Endothelial cell of umbilical vein (primary cell): ENCODE measurements around the gene MEGF11. TPM values are rescaled to one million over a fixed set of nuclear protein-coding genes. Genes with fewer than 3 reads are reported as not detected.

ENCODE experiments used
- BruUV-seq: library from RNA; stranded (reverse); fragments of 400-500 nt; replicated peaks from 2 replicates; lab custom pipeline; 2021; lab: Mats Ljungman, UMichigan
- CTCF ChIA-PET: fragments of 300-600, 350-600 bp; sonication (Branson Sonifier 250); formaldehyde crosslinking; loops from one replicate; lab custom pipeline; 2021; ENCODE audit warnings: antibody characterized with exemption, inconsistent platforms; lab: Charles Lee
- POLR2A ChIA-PET: fragments of 300-600, 350-600 bp; sonication (Branson Sonifier 250); formaldehyde crosslinking; loops from one replicate; lab custom pipeline; 2021; ENCODE audit warnings: antibody characterized with exemption, inconsistent platforms; lab: Charles Lee
- DNase-seq: peaks from one replicate; pipeline ENCODE4 v3.0.0-alpha.2; 2011; ENCODE audit warnings: low read depth, low spot score
- FAIRE-seq: peaks from 2 replicates; lab custom pipeline; 2011; peaks lifted over from hg19 to GRCh38; lab: Jason Lieb, UNC
- H2AFZ ChIP-seq: 2 replicates; pipeline ENCODE4 v1.6.0; 2012; ENCODE audit warnings: low read depth, low read length, control low read depth, inconsistent platforms
- H3K27ac ChIP-seq: 2 replicates; pipeline ENCODE4 v1.5.1; 2011; ENCODE audit warnings: low read depth, mild to moderate bottlenecking, control low read depth, low read length, moderate library complexity; ENCODE audit not compliant: insufficient read depth
- H3K27me3 ChIP-seq, 2 experiments: 2 replicates each; pipeline versions ENCODE4 v1.6.0 to v1.6.1; 2011; ENCODE audit warnings: low read length in 2 of 2, mixed read lengths in 1 of 2; ENCODE audit not compliant: control insufficient read depth in 2 of 2, insufficient read depth in 2 of 2
- H3K36me3 ChIP-seq, 2 experiments: 2 replicates in 1 of 2; 3 replicates in 1 of 2; pipeline ENCODE4 v1.5.1; 2011; ENCODE audit warnings: low read length in 2 of 2, mild to moderate bottlenecking in 1 of 2, moderate library complexity in 1 of 2; ENCODE audit not compliant: control insufficient read depth in 2 of 2, insufficient read depth in 2 of 2; ENCODE audit errors: extremely low read depth in 1 of 2
- H3K4me1 ChIP-seq: 3 replicates; pipeline ENCODE4 v1.5.1; 2011; ENCODE audit warnings: mild to moderate bottlenecking, low read length; ENCODE audit not compliant: control insufficient read depth, insufficient read depth; ENCODE audit errors: extremely low read depth
- H3K4me2 ChIP-seq: 2 replicates; pipeline ENCODE4 v1.6.1; 2011; ENCODE audit warnings: low read length, control low read depth, mixed read lengths; ENCODE audit not compliant: insufficient read depth
- H3K4me3 ChIP-seq, 3 experiments: fragments of 200-600 bp in 1 of 3; sonication (generic), shearing (Covaris generic) in 1 of 3; replicated peaks in 1 of 3; 2 replicates each; pipeline ENCODE4 v1.5.1; 2011 to 2016; ENCODE audit warnings: control low read depth in 3 of 3, low read length in 3 of 3, mild to moderate bottlenecking in 2 of 3, inconsistent platforms in 1 of 3, low read depth in 1 of 3, moderate library complexity in 1 of 3; ENCODE audit not compliant: insufficient read depth in 1 of 3
- H3K79me2 ChIP-seq: 2 replicates; pipeline ENCODE4 v1.6.0; 2012; ENCODE audit warnings: low read length, inconsistent platforms; ENCODE audit not compliant: control insufficient read depth, insufficient read depth
- H3K9ac ChIP-seq: replicated peaks from 2 replicates; pipeline ENCODE3; 2011; ENCODE audit warnings: low read length, control low read depth; ENCODE audit not compliant: insufficient read depth; ENCODE audit errors: extremely low read depth
- H3K9me1 ChIP-seq: replicated peaks from 3 replicates; pipeline ENCODE4 v1.6.0; 2011; ENCODE audit warnings: mild to moderate bottlenecking, low read length; ENCODE audit not compliant: control insufficient read depth, insufficient read depth; ENCODE audit errors: extremely low read depth
- H3K9me3 ChIP-seq: replicated peaks from 2 replicates; pipeline ENCODE4 v1.5.1; 2012; ENCODE audit warnings: low read length, inconsistent platforms; ENCODE audit not compliant: control insufficient read depth, insufficient read depth
- H4K20me1 ChIP-seq: replicated peaks from 2 replicates; pipeline ENCODE3; 2011; ENCODE audit warnings: mild to moderate bottlenecking, low read length; ENCODE audit not compliant: control insufficient read depth, insufficient read depth; ENCODE audit errors: extremely low read depth
- EZH2 ChIP-seq: IDR thresholded peaks from 2 replicates; pipeline ENCODE4 v1.6.1; 2012; ENCODE audit warnings: borderline replicate concordance, low read depth, mild to moderate bottlenecking, moderate library complexity, low read length, inconsistent platforms; ENCODE audit not compliant: severe bottlenecking
- FOS ChIP-seq: IDR thresholded peaks from 2 replicates; pipeline ENCODE4 v1.6.1; 2011; ENCODE audit warnings: mild to moderate bottlenecking, low read length, moderate library complexity, borderline replicate concordance; ENCODE audit not compliant: insufficient read depth
- GATA2 ChIP-seq: IDR thresholded peaks from 2 replicates; pipeline ENCODE4 v1.7.0; 2011; ENCODE audit warnings: low read depth, mild to moderate bottlenecking, moderate library complexity, mixed read lengths, low read length; ENCODE audit not compliant: insufficient read length, insufficient read depth
- JUN ChIP-seq: IDR thresholded peaks from 2 replicates; pipeline ENCODE4 v1.6.1; 2011; ENCODE audit warnings: borderline replicate concordance, low read depth; ENCODE audit not compliant: insufficient read length, insufficient read depth
- MYC ChIP-seq: IDR thresholded peaks from one replicate; pipeline ENCODE4 v1.6.1; 2011; ENCODE audit warnings: mild to moderate bottlenecking, low read depth, low read length
- POLR2A ChIP-seq: IDR thresholded peaks from 2 replicates; pipeline ENCODE4 v1.6.1; 2012; ENCODE audit warnings: low read depth, mild to moderate bottlenecking, control low read depth, low read length
- POLR2AphosphoS5 ChIP-seq: IDR thresholded peaks from 2 replicates; pipeline ENCODE4 v1.6.1; 2012; ENCODE audit warnings: low read depth, mild to moderate bottlenecking, control low read depth, low read length, moderate library complexity; ENCODE audit not compliant: insufficient read depth
- dilution Hi-C: fragments of 300-500 bp; cut with MboI; formaldehyde crosslinking; loops from one replicate; pipeline ENCODE4 v1.15.0; 2019; ENCODE audit warnings: low sequenced_read_pairs; ENCODE audit not compliant: extremely low pct_ligation_motif_present
- intact Hi-C: fragments of 100-400 bp; cut with micrococcal nuclease; formaldehyde crosslinking; loops from one replicate; pipeline ENCODE4 v1.10.0; 2022
- polyA plus RNA-seq, 4 experiments: library from polyadenylated mRNA; depleted of rRNA in 3 of 4; stranded (reverse) in 3 of 4; unstranded in 1 of 4; fragments of >200 nt; gene quantifications; 2 replicates each; pipeline versions ENCODE4 v1.2.1 to v1.2.3, GENCODE V29; 2011 to 2012; ENCODE audit warnings: missing spikeins in 1 of 4
- total RNA-seq: library from RNA; stranded (reverse); gene quantifications from 2 replicates; pipeline ENCODE4 v1.2.3, GENCODE V29; 2021
- TF ChIP-seq, protein P1 (sequence below): IDR thresholded peaks from 2 replicates; pipeline ENCODE4 v1.6.1; 2011; ENCODE audit not compliant: insufficient read depth, insufficient read length
- TF ChIP-seq, protein P2 (sequence below), 2 donors: IDR thresholded peaks; 1 replicate in 1 of 2; 2 replicates in 1 of 2; pipeline ENCODE4 v1.5.1; 2011; ENCODE audit warnings: low read length in 2 of 2, mild to moderate bottlenecking in 2 of 2, moderate library complexity in 2 of 2, control low read depth in 1 of 2, inconsistent platforms in 1 of 2, low read depth in 1 of 2; ENCODE audit not compliant: insufficient read depth in 1 of 2; ENCODE audit errors: extremely low read depth in 1 of 2

MEGF11 gene
- total and polyA plus RNA-seq, 2 donors (not counting 3 experiments of a cell fraction or from before 2014, with no cell fraction given) = not detected

DNA sequence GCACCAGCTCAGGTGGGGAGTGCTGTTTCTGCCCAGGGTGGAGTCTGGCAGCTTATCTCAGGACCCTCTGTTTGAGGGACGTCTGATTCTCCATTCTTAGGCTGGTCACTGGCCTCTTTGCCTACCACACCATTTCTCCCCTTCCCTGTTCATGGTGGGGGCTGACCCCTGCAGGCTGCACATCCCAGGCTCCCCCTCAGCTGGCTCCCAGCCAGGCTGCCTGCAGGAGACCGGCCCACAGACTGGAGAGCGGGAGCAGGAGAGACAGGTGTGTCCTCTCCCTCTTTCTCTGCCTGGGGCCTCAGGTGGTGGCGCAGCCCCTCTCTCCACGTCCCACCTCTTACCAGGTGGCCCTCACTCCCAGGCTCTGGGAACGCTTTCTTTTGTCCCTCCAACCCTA, 323.4 kb downstream of the MEGF11 start:
- POLR2A ChIA-PET = no interaction called here
- intact Hi-C loops = no loop called here
- TF ChIP-seq POLR2AphosphoS5 (no peak), POLR2A (no peak), JUN (no peak), EZH2 (no peak), GATA2 (no peak), FOS (no peak), MYC (no peak)
- TF ChIP-seq, protein P1, sequence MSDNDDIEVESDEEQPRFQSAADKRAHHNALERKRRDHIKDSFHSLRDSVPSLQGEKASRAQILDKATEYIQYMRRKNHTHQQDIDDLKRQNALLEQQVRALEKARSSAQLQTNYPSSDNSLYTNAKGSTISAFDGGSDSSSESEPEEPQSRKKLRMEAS = no peak
- TF ChIP-seq, protein P2, sequence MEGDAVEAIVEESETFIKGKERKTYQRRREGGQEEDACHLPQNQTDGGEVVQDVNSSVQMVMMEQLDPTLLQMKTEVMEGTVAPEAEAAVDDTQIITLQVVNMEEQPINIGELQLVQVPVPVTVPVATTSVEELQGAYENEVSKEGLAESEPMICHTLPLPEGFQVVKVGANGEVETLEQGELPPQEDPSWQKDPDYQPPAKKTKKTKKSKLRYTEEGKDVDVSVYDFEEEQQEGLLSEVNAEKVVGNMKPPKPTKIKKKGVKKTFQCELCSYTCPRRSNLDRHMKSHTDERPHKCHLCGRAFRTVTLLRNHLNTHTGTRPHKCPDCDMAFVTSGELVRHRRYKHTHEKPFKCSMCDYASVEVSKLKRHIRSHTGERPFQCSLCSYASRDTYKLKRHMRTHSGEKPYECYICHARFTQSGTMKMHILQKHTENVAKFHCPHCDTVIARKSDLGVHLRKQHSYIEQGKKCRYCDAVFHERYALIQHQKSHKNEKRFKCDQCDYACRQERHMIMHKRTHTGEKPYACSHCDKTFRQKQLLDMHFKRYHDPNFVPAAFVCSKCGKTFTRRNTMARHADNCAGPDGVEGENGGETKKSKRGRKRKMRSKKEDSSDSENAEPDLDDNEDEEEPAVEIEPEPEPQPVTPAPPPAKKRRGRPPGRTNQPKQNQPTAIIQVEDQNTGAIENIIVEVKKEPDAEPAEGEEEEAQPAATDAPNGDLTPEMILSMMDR (IDR thresholded peaks at IDR 0.05; ENCODE audit: extremely low read depth in 1 of 2, insufficient read depth in 1 of 2, low read depth in 1 of 2, low read length in 2 of 2) = no peak
- Histone ChIP-seq H3K9ac (no peak overlapping the region), H3K9me1 (no peaks in the 10 kb centered on the region), H3K9me3 (no peaks in the 10 kb centered on the region), H3K79me2 (no peaks in the 10 kb centered on the region), H3K27me3 (no peaks in the 10 kb centered on the region), H3K36me3 (no peaks in the 10 kb centered on the region), H3K4me3 (no peak overlapping the region), H3K27ac (no peak overlapping the region), H3K4me1 (no peaks in the 10 kb centered on the region), H4K20me1 (no peaks in the 10 kb centered on the region), H3K4me2 (no peak overlapping the region), H2AFZ (no peak overlapping the region)
- no TSS peak for BruUV-seq
- CTCF ChIA-PET = interaction anchor here (1.0 kb wide), 1 partner anchor 8 kb away, joined by 3 read pairs; no protein-coding TSS in a partner anchor
- FAIRE-seq = no peak
- no peak for DNase-seq
- dilution Hi-C loops = no loop called here
